ENCODE measurements around the gene NCMAP.
"Not testable (repeated sequence)": the region's sequence is repeated elsewhere in the genome, so short reads cannot be mapped to it uniquely, and the experiment has no call there.

The NCMAP gene

GRCh38 chr1:24544239-24544638, 11.6 kb upstream of the NCMAP start:
- DNase-seq, result no peak

- no peak for DNase-seq
Observed at GRCh38 chr1:24545662-24546061, 10.2 kb upstream of the NCMAP start.

- no peak for DNase-seq
Observed at GRCh38 chr1:24547195-24547594, 8.7 kb upstream of the NCMAP start.

GRCh38 chr1:24548070-24548469, 7.8 kb upstream of the NCMAP start:
- DNase-seq, result no peak

- DNase-seq, result not testable (repeated sequence)
Observed at GRCh38 chr1:24549210-24549609, 6.7 kb upstream of the NCMAP start.

- no peak for DNase-seq
Observed at GRCh38 chr1:24551290-24551959, 4.5 kb upstream of the NCMAP start.

- no peak for DNase-seq
Observed at GRCh38 chr1:24551960-24552571, 3.8 kb upstream of the NCMAP start.

- DNase-seq, result no peak
Observed at GRCh38 chr1:24553931-24554330, 2.0 kb upstream of the NCMAP start.

GRCh38 chr1:24554714-24555113, 1.2 kb upstream of the NCMAP start:
- no peak for DNase-seq

- DNase-seq, result no peak
Observed at GRCh38 chr1:24556414-24556795, 518 bp downstream of the NCMAP start.

- no peak for DNase-seq
Observed at GRCh38 chr1:24557220-24557619, 1.3 kb downstream of the NCMAP start.

GRCh38 chr1:24557711-24558131, 1.8 kb downstream of the NCMAP start:
- DNase-seq, result no peak

GRCh38 chr1:24558455-24558854, 2.6 kb downstream of the NCMAP start:
- DNase-seq, result no peak

- DNase-seq, result no peak
Observed at GRCh38 chr1:24558902-24559791, 3.3 kb downstream of the NCMAP start.

- DNase-seq, result no peak
Observed at GRCh38 chr1:24560361-24560760, 4.5 kb downstream of the NCMAP start.

GRCh38 chr1:24562625-24563024, 6.7 kb downstream of the NCMAP start:
- peak; percentile 28 to 43 for DNase-seq

GRCh38 chr1:24564695-24565094, 8.8 kb downstream of the NCMAP start:
- no peak for DNase-seq

GRCh38 chr1:24566236-24566867, 10.5 kb downstream of the NCMAP start:
- no peak for DNase-seq

- no peak for DNase-seq
Observed at GRCh38 chr1:24567792-24568388, 12.0 kb downstream of the NCMAP start.

GRCh38 chr1:24568475-24568874, 12.6 kb downstream of the NCMAP start:
- DNase-seq, result no peak

- DNase-seq, result no peak
Observed at GRCh38 chr1:24570265-24571125, 14.6 kb downstream of the NCMAP start.

- DNase-seq, result no peak
Observed at GRCh38 chr1:24572301-24572700, 16.4 kb downstream of the NCMAP start.
